Pulmonary artery endothelial cell (primary cell): ENCODE results near the gene SEL1L3. TPM values are rescaled to one million over a fixed set of nuclear protein-coding genes. Genes with fewer than 3 reads are reported as not detected.

Experiments used
- DNase-seq: peaks from one replicate; pipeline ENCODE4 v3.0.0-alpha.2; 2011; ENCODE audit warnings: low read depth, low spot score
- total RNA-seq: library from RNA; depleted of rRNA; stranded (reverse); fragments of >200 nt; gene quantifications from 2 replicates; pipeline ENCODE4 v1.2.3, GENCODE V29; 2014

The SEL1L3 gene
- total RNA-seq, 1 donor from 2014 or later = 121 TPM

- no peak for DNase-seq
These were observed 44.4 kb downstream of the SEL1L3 start for GRCh38 chr4:25818371-25818871.

- no peak for DNase-seq
These were observed 45.6 kb downstream of the SEL1L3 start for GRCh38 chr4:25817059-25817681.

DNA sequence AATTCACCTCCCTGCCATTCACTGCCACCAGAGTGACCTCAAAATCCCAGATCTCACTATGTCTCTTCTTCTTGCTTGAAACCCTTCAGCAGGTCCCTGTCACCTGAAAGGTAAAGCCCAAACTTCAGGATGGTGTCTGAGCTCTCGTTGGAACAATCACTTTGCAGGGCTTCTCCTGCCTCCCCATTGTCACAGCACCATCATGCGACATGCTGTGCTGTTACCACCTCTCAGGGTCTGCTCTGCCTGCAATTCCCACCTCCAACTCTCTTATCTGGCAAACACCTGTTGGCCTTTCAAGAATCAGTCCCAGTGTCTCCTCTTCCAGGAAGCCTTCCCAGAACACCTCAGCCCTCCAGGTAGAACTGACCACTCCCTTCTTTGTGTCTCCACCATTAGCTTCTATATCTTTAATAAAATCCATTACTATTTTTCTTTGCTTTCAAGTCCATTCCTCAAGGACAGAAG lies 46.2 kb downstream of the SEL1L3 start:
- DNase-seq = no peak

DNA sequence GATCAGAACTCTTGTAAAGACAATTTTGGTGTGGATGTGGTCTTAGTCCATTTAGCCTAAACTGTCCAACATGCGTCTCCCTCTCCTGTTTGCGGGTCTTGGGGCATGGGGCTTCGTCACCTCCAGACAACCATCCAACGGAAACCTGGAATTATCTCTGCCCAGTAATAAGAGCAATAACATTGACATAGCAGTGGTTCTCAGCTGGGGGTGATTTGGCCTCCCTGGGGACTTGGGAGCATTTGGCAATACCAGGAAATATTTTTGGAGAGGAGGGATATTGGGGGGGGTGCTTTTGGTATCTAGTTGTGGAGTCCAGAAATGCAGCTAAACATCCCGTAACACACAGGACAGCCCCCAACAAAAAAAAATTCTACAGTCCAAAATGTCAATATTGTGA lies 47.2 kb downstream of the SEL1L3 start:
- DNase-seq = no peak

GRCh38 chr4:25814301-25815136 lies 48.3 kb downstream of the SEL1L3 start:
- peak; percentile 67 for DNase-seq

GRCh38 chr4:25813448-25814106 lies 49.2 kb downstream of the SEL1L3 start:
- DNase-seq = peak; percentile 17

DNA sequence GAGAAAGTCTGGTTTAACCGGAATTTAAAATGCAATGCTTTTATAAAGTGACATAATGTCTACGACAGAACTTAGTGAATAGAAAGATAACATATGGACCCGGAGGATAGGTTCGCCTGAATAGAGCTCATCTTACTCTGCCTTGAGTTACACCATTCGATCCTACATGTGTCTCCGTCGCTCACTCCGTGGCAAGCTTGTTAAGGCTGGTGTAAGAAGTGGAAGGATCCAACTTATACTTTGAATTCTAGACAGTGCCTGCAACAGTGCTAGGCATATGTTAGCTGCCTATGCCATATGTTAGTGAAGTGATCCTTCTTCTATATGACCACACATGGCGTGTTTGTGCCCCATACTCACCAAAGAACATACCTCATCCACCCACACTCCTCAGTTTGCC lies 50.9 kb downstream of the SEL1L3 start:
- no peak for DNase-seq

GRCh38 chr4:25811374-25811690 lies 51.5 kb downstream of the SEL1L3 start:
- no peak for DNase-seq

DNA sequence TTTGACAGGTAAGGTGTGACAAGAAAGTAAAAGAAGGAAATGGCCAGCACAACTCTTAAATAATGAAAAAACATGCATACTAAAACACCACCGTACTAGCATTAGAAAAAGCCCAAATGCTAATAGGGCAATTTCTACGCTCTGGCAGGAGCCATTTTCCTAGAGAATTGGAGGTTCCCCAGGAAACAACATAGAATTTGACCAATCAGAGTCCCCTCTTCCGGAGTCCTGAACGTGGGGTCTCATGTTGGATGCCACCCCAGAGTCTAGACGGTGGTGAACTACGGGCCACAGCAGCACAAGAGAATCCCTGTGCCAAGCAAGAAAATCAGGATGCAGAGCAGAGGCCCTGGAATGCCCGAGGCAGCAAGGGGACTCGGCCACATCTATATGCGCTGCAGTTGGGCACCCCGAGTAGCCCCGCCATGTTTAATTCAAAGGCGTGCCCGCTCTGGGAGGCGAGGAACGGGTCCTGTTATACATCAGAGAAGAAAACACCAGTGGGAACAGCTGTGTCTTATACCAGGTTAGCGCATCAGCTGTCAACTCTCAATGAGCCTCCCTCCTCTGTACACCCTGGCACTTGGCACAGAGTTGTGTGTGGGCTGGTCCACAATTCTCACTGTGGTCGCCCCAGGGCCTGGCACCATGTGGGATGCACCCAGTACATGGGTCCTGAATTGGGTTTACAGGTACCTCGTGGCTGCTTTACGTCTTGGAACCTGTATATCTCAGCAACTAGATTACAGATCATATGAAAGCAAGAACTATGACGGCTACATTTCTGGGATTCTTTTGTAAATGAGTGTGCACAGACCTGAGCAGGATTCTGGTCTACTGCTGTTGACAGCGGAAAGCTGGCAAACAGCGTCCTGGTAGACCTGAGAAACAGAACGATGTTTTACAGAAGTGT lies 52.1 kb downstream of the SEL1L3 start:
- DNase-seq = no peak

GRCh38 chr4:25809996-25810395 lies 52.8 kb downstream of the SEL1L3 start:
- no peak for DNase-seq

GRCh38 chr4:25807102-25807728 lies 55.6 kb downstream of the SEL1L3 start:
- no peak for DNase-seq

DNA sequence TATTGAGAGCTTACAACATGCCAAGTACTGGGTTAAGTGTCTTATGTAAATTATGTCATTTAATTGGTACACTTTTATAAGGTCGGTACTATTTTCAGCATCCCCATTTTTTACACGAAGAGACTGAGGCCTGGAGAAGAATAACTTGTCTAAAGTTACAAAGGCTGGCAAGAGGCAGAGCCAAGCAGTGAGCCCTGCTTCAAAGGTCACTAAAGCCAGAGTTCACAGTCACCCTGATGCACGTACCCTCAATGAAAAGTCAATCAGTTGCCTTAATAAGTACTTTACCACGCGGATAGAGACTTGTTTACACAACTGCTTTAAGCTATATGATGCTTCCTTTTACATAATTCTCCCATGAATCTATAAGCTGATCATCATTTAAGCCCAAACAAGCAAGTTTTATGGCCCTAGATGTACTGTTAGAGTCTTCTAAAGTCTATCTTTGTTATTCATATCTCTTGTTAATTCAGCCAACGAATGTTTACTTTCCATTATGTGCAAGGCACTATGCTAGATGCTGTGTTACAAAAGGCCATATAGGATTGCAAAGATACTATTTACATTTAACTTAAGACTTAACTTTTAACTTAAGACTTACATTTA lies 57.4 kb downstream of the SEL1L3 start:
- no peak for DNase-seq

GRCh38 chr4:25803720-25804225 lies 59.0 kb downstream of the SEL1L3 start:
- no peak for DNase-seq

DNA sequence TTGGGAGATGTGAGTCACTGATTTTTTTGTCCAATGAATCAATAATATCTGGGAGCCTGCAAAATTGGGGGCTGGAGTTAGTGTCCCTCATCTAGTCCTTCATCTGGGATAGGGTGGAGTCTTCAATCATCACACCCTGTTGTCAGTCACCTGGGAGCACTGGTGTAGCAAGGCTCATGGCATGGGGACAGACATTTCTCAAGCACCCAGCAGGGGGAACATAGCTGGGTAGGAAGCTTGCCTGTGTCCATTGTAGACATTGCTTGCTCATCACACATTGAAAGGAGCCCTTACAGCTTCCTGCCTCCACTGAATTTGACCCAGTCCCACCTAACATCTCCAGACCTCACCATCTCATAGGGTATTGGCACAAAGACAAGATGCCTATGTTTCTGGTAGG lies 61.2 kb downstream of the SEL1L3 start:
- DNase-seq = no peak

GRCh38 chr4:25800245-25800644 lies 62.5 kb downstream of the SEL1L3 start:
- no peak for DNase-seq

DNA sequence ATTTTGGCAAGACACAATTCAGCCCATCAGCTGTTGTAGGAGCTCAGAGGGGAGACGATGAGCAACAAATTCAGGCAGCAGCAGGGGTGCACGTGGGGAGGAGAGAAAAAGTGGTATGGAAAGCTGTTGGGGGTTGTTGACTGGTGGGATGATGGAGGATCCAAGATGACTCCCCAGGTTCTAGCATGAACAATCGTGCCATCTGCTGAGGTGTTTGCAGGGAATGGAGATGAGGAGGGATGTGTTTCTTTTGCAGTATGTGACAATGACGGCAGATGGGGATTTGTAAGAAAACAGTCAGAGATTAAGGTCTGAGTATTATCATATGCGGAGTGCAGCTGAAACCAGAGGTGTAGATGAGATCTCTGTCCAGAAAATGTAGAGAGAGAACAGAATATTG lies 63.3 kb downstream of the SEL1L3 start:
- DNase-seq = no peak

DNA sequence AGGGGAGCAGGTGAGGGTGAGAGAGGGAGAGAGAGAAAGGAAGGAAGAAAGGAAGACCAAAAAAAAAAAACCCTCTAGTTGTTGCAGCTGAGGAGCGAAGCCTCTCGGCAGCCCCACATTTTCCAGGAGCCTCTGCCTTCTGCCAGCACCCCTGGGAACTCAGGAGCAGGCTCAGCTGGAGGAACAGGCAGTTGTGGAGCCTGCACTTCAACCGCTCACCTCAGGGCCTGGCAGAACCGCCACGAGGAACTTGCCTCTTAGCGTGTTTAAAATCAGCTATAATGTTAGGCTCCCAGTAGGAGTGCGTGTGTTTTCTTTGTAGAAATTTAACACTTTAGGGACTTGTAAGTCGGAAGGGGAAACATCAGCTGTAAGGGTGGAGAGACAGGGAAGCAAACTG lies 65.7 kb downstream of the SEL1L3 start:
- no peak for DNase-seq

DNA sequence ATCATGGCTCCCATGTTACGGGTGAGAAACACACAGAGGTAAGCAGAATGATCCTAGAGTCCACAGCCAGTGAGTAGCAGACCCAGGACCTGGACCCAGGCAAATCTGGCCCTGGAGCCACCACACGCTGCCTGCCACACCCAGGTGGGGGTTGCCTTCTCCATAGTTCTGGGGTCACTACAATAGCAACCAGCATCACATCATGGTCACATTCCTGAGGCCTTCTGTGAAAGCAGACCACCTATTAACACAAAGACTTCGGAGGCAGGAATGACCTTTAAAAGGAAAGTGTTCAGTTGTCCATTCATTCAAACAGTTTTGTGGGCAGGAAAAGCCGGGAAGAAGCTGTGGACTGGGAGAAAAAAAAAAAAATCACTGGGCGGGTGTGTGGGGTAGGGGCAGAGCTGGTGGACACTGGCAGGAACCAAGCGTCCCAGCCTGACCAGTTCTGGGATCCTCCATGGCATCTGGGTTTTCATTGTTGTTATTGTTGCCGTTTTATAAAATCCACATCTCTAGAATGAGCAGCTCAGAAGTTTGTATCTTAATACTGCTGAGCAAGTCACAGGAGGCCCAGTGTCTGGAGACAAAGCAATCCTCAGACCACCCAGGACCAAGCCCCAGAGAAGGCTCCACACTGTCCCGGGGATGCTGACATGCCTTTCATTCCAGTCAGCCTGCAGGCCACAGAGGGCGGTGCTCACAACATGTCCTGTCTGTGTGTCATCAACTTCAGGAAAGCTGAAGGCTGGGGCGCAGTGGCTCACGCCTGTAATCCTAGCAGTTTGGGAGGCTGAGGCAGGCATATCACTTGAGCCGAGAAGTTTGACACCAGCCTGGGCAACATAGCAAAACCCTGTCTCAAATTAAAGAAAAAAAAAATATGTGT lies 67.0 kb downstream of the SEL1L3 start:
- no peak for DNase-seq

- no peak for DNase-seq
These were observed 67.7 kb downstream of the SEL1L3 start for GRCh38 chr4:25795091-25795490.
